ENCODE results near the gene CALM1.

- TF ChIP-seq NFYB (CRISPR knock-in tag; conservative IDR thresholded peaks at IDR 0.05; ENCODE audit: low read depth) = no peak
- no peak for TF ChIP-seq ERG (CRISPR knock-in tag; IDR thresholded peaks at IDR 0.05)
- TF ChIP-seq CTCF (IDR thresholded peaks at IDR 0.05) = no peak
- TF ChIP-seq ZSCAN18 (CRISPR knock-in tag; IDR thresholded peaks at IDR 0.05) = no peak
- no peak for TF ChIP-seq ETV6 (CRISPR knock-in tag; IDR thresholded peaks at IDR 0.05)
- no peak for TF ChIP-seq NR1H2 (CRISPR knock-in tag; IDR thresholded peaks at IDR 0.05)
- no peak for TF ChIP-seq E2F5 (CRISPR knock-in tag; IDR thresholded peaks at IDR 0.05)
- no peak for TF ChIP-seq ZBTB43 (CRISPR knock-in tag; IDR thresholded peaks at IDR 0.05)
- TF ChIP-seq USF1 (CRISPR knock-in tag; IDR thresholded peaks at IDR 0.05) = no peak
Measured at GRCh38 chr14:90409209-90409730, 12.4 kb downstream of the CALM1 start.
